HL-60 (cell line): Measurements from ENCODE around the gene CRIP3.

Experiments
- CTCF ChIP-seq: IDR thresholded peaks from one replicate; pipeline ENCODE4 v1.5.1; 2011; ENCODE audit warnings: low read length, control low read depth, inconsistent platforms; ENCODE audit not compliant: insufficient read depth
- GABPA ChIP-seq: IDR thresholded peaks from 2 replicates; pipeline ENCODE4 v1.6.1; 2012; ENCODE audit warnings: low read depth
- POLR2AphosphoS5 ChIP-seq: IDR thresholded peaks from 2 replicates; pipeline ENCODE4 v1.6.1; 2012; ENCODE audit warnings: low read depth
- SPI1 ChIP-seq: IDR thresholded peaks from 2 replicates; pipeline ENCODE4 v1.6.1; 2012; ENCODE audit warnings: low read depth, mild to moderate bottlenecking, borderline replicate concordance

- TF ChIP-seq CTCF (no peak), POLR2AphosphoS5 (no peak), GABPA (no peak), SPI1 (no peak)
Measured at GRCh38 chr6:43269273-43270007, 39.2 kb downstream of the CRIP3 start.
